ENCODE data around the gene TARBP2.
"Not testable (repeated sequence)": the region's sequence is repeated elsewhere in the genome, so short reads cannot be mapped to it uniquely, and the experiment has no call there.

TARBP2 gene

DNA sequence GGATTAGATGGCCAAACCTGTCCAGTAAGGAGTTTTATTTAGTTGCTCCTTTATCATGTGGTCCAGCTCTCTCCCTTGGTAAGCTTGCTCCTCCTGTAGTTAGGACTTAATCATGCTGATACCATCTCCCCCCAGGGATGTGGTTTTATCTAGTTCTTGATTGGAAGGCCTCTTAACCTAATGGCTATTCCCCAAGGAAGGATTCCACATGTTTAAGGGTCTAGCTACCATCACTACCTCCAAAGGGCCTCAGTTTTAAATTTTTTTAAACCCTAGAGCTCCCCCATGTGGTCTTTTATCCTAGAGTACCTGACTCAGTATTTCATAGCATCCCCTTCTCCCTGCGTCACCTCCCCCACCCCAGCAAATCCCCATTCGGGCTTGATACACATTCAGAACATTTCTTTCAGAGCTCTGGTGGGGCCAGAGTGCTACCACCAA lies 24.3 kb upstream of the TARBP2 start:
- peak; percentile 42 for DNase-seq

DNA sequence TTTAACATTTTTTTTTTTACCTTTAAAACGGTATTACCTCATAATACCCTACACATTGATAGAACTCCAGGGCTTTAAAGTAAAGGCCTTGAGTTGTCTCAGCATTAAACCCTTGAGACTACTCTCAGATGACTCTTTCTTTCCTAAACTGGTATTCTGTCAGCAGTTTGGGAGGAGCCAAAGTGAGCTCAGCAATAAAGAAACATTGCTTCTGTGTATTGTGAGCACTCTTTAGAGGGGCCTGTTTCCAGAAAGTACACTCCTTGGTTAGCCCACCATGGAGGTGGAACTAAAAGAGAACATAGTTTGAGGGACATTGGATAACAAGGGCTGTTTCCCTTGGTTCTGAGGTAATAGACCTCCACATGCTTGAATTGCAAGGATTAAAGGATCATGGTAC lies 22.2 kb upstream of the TARBP2 start:
- no peak for DNase-seq

GRCh38 chr12:53479331-53479730 lies 21.8 kb upstream of the TARBP2 start:
- no peak for DNase-seq

DNA sequence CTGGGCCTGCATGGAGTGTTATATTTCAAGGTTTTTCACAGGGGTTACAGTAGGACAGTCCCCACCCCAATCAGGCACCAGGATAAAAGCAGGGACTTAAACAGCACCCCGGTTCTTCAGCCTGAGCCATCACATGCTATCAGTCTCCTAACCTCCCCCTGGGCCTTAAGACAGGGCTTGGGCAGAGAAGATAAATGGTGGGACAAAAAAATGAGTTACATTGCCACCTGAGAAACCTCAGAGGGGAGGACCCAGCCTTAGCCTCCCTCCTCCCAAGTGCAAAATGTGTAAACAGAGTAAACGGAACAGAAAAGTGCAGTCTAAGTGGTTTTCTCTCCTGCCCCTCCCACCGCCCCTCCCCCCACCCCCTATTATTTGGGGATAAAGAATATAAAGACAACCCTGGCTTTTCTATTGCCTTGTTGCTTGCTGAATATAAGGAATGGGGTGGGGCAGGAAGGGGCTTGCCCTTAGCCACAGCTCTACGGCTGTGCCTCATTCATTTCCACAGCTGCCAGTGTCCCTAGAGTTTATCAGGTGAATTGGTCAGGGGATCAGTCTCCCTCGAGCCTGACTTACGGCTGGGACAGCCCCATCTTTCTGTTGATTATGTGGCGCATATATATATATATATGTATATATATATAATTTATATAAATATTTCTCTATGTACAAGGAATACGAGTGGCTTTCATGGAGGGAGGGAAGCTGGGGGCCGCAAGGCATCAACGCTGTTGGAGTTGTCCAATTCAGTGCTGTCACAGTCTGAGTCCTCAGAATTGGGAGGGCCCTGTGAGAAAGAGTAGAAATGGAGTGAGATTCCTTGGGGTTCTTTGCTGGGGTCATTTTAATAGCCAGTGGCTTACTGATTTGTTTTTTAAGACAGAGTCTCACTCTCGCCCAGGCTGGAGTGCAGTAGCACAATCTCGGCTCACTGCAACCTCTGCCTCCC lies 20.3 kb upstream of the TARBP2 start:
- no peak for DNase-seq

GRCh38 chr12:53481458-53481857 lies 19.6 kb upstream of the TARBP2 start:
- not testable (repeated sequence) for DNase-seq

- DNase-seq: peak; percentile 26
Observed at GRCh38 chr12:53481939-53482586, 19.0 kb upstream of the TARBP2 start.

DNA sequence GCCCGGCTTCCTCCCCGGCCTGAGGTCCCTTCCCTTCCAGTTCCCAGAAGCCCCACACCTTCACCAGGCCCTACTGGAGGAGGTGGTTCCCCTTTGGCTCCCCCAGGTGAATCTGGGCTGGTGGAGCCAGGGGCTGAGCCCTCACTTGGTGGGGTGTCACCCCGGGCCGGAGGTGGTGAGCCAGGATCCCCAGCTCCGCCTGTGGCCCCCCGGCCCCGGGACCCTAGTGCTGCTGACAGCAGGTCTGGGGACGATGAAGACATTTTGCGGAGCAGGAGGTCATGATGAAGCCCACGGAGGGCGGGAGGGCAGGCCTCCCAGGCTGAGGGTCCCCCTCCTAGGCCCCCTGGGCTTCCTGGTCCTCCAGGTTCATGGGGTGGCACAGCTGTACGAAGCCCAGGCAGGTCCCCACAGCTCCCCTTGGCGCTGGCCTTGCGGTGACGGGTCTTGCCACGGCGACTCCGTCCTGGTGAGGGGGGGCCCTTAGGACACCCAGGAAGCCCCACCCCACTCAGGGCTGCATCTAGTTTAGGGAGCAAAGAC lies 18.4 kb upstream of the TARBP2 start:
- no peak for DNase-seq

DNA sequence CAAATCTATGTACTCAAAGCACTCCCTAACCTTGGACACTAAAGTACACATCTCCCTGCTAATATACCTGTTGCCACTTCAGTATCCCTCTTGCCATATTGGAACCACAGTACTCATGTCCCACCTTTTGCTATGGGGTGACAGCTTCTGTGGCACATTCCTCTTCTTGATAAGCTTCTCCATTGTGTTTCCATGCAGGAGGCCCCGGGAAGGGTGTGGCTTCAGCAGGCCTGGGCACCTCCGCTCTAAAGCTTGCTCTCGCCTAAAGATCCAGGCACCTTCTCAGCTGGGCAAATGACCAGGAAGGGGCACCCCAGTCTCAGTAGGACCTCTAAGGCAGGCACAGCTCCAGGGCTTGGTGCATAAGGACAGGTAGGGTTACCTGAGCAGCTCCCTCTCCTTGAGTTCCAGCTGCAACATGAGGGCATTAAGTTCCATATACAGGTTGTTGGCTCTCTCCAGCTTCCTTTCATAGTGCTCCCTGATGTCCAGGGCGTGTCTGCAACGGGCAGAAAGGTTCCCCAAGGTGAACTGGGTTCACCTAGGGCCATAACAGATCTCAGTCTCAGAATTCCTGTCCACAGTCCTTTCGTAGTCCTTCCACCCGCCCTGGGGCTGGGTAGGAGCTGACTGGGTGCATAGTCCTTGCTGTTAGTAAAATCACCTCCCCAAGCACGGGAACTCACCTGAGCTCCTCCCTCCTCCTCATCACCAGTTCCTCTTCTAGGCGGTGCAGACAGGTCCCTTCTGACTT lies 17.7 kb upstream of the TARBP2 start:
- no peak for DNase-seq

- no peak for DNase-seq
Observed at GRCh38 chr12:53483979-53484377, 17.1 kb upstream of the TARBP2 start.

- DNase-seq: no peak
Observed at GRCh38 chr12:53484686-53485575, 16.2 kb upstream of the TARBP2 start.

GRCh38 chr12:53485955-53486735 lies 14.9 kb upstream of the TARBP2 start:
- no peak for DNase-seq

- DNase-seq: no peak
Observed at GRCh38 chr12:53486736-53487487, 14.2 kb upstream of the TARBP2 start.

DNA sequence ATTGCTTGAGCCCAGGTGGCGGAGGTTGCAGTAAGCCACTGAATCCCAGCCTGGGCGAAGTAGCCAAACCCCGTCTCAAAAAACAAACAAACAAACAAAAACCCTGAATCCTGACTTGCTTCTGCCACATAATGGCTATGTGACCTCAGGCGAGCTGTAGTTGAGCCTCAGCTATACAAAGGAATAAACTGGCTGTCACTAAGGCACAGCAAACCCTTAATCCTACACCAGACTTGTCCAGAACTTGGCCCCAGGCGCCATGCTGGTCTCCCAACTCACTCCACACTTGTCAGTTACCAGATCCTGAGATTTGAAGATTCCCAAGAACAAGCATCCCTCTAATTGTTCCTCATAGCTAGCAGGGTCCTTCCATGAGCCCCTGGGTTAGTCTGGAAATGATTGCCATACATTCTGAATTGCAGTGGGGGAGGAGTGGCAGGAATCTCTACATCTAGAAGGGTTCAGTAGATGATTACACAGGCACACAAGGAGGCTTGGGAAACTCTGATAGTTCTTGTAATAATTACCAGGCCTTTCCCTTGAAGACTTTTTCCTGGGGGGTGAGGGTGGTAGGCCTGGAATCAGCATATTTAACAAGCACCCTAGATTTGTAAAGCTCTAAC lies 11.7 kb upstream of the TARBP2 start:
- DNase-seq: no peak

DNA sequence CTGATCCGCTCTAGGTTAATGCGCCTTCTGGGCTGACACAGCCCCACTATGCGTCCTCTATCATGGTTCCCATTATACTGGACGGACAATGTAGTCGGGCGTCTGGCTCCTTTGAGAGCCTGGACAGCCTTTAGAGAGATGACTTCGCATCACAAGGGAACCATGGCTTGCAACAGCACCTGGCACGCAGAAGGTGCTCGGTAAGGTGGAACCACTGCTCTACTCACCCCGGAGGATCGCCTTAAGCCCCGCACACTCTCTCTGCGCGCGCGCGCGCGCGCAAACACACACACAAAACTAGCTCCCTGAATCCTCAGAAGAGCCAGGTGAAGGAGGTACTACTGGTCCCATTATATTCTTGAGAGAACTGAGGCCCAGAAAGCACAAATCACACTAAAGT lies 8.9 kb upstream of the TARBP2 start:
- no peak for DNase-seq

- peak; percentile 93 for DNase-seq
Observed at GRCh38 chr12:53492830-53493609, 8.1 kb upstream of the TARBP2 start.

- no peak for DNase-seq
Observed at GRCh38 chr12:53493610-53494391, 7.3 kb upstream of the TARBP2 start.

DNA sequence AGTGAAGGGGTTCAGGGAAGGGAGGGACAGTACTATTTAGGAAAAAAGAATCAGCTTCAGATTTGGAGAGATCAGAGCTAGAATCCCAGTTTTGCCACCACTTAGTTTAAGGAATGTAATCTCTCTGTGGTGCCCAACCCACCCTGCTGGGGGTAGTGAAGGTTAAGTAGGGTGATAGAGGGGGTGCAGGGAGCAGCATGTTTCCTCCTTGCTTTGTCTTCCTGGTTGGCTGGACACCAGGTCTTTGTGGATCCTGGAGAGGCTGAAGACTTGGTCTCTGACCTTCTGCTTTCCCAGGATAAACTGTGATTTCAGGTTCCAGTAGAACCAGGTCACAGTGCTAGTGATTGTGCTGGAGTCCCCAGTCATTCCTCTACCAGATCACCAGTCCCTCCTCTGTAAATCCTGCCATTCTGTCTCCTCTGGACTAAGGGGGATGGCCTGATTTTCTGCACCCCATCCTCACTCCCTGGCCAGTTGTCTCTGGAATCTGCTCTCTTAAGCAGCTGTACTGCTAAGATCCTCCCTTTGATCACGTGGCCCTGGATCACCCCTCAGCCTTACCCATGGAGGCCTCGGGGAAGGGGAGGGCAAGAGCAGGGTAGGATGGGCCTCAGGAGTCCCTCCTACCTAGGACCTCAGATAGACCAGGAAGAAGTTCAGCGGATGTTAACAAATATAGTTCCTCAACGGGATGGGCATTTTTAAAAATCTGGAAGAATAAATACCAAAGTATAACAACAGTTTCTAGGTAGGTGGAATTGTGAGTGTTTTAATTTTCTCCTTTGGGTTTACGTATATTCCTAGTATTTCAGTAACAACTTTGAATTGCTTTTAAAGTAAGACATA lies 5.0 kb upstream of the TARBP2 start:
- no peak for DNase-seq

DNA sequence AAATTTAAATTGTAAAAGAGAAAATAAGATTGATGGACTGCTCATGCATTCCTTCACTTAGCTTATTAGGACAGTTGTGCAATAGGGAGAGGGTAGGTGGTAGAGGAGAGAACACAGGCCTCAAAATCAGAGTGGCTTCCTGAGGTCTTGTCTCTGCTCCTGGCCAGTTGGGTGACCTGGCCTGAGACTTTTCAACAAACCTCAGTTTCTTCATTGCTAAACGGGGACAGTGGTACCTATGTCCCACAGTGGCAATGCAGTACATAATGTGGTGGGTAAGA lies 4.4 kb upstream of the TARBP2 start:
- DNase-seq: no peak
